ENCODE results near the gene GPR42.

DNA sequence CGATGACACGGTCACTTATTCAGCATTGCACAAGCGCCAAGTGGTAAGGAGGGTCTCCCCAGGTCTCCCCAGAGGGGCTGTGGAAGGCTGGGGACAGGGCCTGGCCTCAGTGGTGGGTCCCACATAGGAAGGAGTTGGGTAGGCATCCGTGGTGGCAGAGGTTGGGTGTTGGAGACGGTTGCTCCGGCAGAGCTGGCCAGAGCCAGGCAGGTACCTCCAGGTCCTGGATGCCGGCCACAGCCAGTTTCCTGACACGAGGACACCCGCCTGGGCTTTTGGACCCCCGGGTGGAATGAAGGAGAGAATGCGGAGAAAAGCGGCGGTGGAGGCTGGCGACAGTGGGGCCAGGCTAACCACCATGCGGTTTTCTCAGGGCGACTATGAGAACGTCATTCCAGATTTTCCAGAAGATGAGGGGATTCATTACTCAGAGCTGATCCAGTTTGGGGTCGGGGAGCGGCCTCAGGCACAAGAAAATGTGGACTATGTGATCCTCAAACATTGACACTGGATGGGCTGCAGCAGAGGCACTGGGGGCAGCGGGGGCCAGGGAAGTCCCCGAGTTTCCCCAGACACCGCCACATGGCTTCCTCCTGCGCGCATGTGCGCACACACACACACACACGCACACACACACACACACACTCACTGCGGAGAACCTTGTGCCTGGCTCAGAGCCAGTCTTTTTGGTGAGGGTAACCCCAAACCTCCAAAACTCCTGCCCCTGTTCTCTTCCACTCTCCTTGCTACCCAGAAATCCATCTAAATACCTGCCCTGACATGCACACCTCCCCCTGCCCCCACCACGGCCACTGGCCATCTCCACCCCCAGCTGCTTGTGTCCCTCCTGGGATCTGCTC, 24.4 kb upstream of the GPR42 start:
- TF ChIP-seq CTCF (IDR thresholded peaks at IDR 0.05) (no peak), EZH2 (IDR thresholded peaks at IDR 0.05; ENCODE audit: borderline replicate concordance, insufficient read depth, low read depth, low read length, poor library complexity, severe bottlenecking) (no peak)

Measured in B cell (primary cell).